Body of pancreas (tissue), 4 donors: ENCODE measurements around the gene ZNF346.

ENCODE experiments used
- POLR2A ChIP-seq, 3 donors: fragments of 450-650 bp; IDR thresholded peaks; one replicate each; pipeline ENCODE4 v1.6.1; 2016; ENCODE audit warnings: antibody characterized with exemption in 3 of 3, mild to moderate bottlenecking in 2 of 3
- TF ChIP-seq, protein P1 (sequence below), 7 experiments: fragments of 450-650 bp in 4 of 7; fragments of 200-600 bp in 3 of 7; sonication (generic) in 3 of 7; IDR thresholded peaks; one replicate each; pipeline ENCODE4 v1.5.1; 2016 to 2019; ENCODE audit warnings: antibody characterized with exemption in 7 of 7

GRCh38 chr5:177122566-177122965, 100.1 kb downstream of the ZNF346 start:
- TF ChIP-seq, protein P1, sequence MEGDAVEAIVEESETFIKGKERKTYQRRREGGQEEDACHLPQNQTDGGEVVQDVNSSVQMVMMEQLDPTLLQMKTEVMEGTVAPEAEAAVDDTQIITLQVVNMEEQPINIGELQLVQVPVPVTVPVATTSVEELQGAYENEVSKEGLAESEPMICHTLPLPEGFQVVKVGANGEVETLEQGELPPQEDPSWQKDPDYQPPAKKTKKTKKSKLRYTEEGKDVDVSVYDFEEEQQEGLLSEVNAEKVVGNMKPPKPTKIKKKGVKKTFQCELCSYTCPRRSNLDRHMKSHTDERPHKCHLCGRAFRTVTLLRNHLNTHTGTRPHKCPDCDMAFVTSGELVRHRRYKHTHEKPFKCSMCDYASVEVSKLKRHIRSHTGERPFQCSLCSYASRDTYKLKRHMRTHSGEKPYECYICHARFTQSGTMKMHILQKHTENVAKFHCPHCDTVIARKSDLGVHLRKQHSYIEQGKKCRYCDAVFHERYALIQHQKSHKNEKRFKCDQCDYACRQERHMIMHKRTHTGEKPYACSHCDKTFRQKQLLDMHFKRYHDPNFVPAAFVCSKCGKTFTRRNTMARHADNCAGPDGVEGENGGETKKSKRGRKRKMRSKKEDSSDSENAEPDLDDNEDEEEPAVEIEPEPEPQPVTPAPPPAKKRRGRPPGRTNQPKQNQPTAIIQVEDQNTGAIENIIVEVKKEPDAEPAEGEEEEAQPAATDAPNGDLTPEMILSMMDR (IDR thresholded peaks at IDR 0.05): no peak
- no peak for TF ChIP-seq POLR2A (IDR thresholded peaks at IDR 0.05)
